CD1c-positive myeloid dendritic cell (primary cell): ENCODE data around the gene ZBTB4.
"Not testable (repeated sequence)": the region's sequence is repeated elsewhere in the genome, so short reads cannot be mapped to it uniquely, and the experiment has no call there.

Experiments
- DNase-seq: peaks from one replicate; pipeline ENCODE4 v3.0.0-alpha.2; 2016; ENCODE audit errors: extremely low spot score

Gene ZBTB4

GRCh38 chr17:7491583-7491982 is 12.2 kb upstream of the ZBTB4 start:
- no peak for DNase-seq

GRCh38 chr17:7490144-7490543 is 10.7 kb upstream of the ZBTB4 start:
- no peak for DNase-seq

- no peak for DNase-seq
Measured at GRCh38 chr17:7486181-7486580, 6.8 kb upstream of the ZBTB4 start.

GRCh38 chr17:7484919-7485377 is 5.5 kb upstream of the ZBTB4 start:
- no peak for DNase-seq

GRCh38 chr17:7484067-7484918 is 4.9 kb upstream of the ZBTB4 start, which contains the start of gene POLR2A:
TSS of gene POLR2A (plus strand) at chr17:7484366.
- DNase-seq: peak; percentile 99

- peak; percentile 94 for DNase-seq
Measured at GRCh38 chr17:7483255-7484066, 4.0 kb upstream of the ZBTB4 start.

GRCh38 chr17:7482742-7483088 is 3.3 kb upstream of the ZBTB4 start:
- not testable (repeated sequence) for DNase-seq

GRCh38 chr17:7481842-7482741 is 2.7 kb upstream of the ZBTB4 start:
- not testable (repeated sequence) for DNase-seq

GRCh38 chr17:7481275-7481674 is 1.8 kb upstream of the ZBTB4 start, which contains the start of gene SLC35G6:
TSS of gene SLC35G6 (plus strand) at chr17:7481446. CDS start at chr17:7481517, 71 bp downstream.
- not testable (repeated sequence) for DNase-seq

GRCh38 chr17:7480089-7480384 is 606 bp upstream of the ZBTB4 start:
- DNase-seq: no peak

GRCh38 chr17:7478276-7479212 is 887 bp downstream of the ZBTB4 start:
- DNase-seq: peak; percentile 33

- DNase-seq: peak; percentile 64
Measured at GRCh38 chr17:7477392-7478275, 1.8 kb downstream of the ZBTB4 start.

GRCh38 chr17:7476951-7477350 is 2.5 kb downstream of the ZBTB4 start:
- DNase-seq: no peak

GRCh38 chr17:7476494-7476893 is 2.9 kb downstream of the ZBTB4 start:
- no peak for DNase-seq

GRCh38 chr17:7475764-7476422 is 3.5 kb downstream of the ZBTB4 start:
- peak; percentile 77 for DNase-seq

GRCh38 chr17:7474767-7475166 is 4.7 kb downstream of the ZBTB4 start:
- DNase-seq: not testable (repeated sequence)

- no peak for DNase-seq
Measured at GRCh38 chr17:7471729-7472128, 7.7 kb downstream of the ZBTB4 start.

GRCh38 chr17:7470457-7470973 is 8.9 kb downstream of the ZBTB4 start:
- not testable (repeated sequence) for DNase-seq

GRCh38 chr17:7469843-7470242 is 9.6 kb downstream of the ZBTB4 start:
- DNase-seq: not testable (repeated sequence)
